Measurements from ENCODE around the gene APOF. TPM values are rescaled to one million over a fixed set of nuclear protein-coding genes. Genes with fewer than 3 reads are reported as not detected.
"Not testable (repeated sequence)": the region's sequence is repeated elsewhere in the genome, so short reads cannot be mapped to it uniquely, and the experiment has no call there.

Gene APOF
- total RNA-seq, 1 donor from 2014 or later = not detected

- DNase-seq (ENCODE audit: low read depth) = no peak
These were observed 10.9 kb upstream of the APOF start for GRCh38 chr12:56373515-56373914.

DNA sequence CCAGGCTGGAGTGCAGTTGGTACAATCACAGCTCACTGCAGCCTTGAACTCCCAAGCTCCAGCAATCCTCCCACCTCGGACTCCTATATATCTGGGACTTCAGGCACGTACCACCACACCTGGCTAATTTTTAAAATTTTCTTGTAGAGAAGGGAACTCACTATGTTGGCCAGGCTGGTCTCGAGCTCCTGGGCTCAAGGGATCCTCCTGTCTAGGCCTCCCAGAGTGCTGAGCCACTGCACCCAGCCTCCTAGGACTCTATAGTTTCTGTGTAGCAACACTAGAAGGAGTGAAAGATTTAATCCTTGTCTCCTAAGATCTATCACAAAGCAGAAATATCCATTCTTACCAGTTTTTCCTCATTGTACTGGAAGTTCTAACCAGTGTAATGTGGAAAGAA is 4.3 kb upstream of the APOF start:
- DNase-seq (ENCODE audit: low read depth) = no peak

- no peak for DNase-seq (ENCODE audit: low read depth)
These were observed 1.0 kb downstream of the APOF start for GRCh38 chr12:56361487-56362129.

DNA sequence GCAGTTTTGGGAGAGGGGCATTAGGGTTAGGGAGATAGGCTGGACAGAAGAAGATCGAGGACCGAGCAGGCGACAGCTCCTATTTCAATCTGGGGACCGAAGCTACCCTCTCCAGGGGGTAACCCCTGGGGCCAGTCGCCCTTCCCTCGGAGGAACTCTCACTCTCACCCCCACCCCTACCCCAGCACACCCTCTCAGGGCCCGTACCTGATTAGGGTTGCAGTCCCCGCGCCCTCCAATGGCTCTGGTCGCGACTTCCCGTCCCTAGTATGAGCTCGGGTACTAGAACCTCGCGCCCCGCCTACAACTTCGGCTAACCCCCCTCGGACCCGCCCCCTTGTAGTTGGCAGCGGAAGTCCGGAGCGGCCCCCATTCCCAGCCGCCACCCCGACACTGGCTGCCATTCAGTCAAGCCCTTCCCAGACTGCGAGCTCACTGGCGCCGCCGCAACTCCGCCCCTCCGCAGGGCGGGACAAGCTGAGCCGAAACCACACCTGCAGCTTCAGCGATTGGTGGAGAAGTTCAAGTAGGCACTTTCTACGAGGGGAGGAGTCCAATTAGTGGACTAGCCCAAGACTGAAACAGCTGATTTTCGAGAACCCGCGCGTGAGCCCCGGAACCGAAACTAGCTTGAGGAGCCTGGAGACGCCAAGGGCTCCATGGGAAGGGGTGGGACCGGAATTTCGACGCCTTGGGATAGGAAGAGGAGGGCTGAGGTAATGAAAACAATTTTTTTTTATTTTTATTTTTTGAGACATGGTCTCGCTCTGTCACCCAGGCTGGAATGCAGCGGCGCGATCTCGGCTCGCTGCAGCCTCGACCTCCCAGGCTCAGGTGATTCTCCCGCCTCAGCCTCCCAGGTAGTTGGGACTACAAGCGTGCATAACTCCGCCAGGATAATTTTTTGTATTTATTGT is 2.5 kb downstream of the APOF start, which contains the start of gene STAT2:
Gene STAT2, minus strand, starts transcription at position 257 of the 917 bp plus-strand sequence. CDS start 3,536 bp downstream, outside the sequence.
- DNase-seq (ENCODE audit: low read depth) = peak; percentile 100

DNA sequence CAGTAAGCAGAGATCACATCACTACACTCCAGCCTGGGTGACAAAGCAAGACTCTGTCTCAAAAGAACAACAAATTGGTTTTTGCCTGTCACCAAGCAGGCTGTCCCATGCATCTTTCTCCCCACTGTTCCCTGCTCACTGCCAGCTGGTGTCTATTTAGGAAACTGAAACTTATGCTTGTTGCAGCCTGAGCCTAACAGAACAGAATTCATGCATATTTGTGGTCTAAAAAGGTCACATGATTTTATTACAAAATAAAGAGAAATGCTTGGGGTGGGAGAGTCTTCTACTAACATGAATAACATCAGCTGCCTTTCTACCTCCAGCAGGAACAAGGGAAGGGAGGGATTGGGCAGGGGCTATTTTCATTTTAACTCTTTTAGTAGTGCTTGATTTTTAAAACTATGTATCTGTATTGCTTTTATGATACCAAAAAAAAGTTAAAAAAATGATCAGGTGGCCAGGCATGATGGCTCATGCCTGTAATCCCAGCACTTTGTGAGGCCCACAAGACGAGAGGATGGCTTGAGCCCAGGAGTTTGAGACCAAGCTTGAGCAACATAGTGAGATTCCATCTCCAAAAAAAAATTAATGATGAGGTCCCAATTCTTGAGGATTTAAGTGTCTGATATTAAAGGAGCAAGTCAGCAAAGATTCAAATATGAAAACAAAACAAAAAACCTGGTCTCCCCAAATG is 3.7 kb downstream of the APOF start:
- DNase-seq (ENCODE audit: low read depth) = peak; percentile 78

DNA sequence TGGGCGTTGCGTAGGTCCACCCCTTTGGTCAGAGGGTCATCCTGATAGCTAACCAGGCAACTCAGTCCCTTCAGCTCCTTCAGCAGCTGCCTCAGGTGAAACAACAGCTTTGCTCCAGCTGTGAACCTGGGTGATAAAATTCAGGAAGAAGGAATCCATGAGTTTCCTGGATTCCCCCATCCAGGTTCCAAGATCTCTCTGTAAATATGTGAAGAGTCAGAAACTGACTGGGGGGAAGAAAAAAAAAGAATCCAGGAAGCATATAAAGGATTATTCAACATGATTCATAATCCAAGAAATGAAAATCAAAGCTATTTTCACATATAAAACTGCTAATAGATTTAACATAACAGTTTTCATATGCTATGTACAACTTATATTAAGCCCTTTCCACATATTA is 11.3 kb downstream of the APOF start:
- DNase-seq (ENCODE audit: low read depth) = no peak

- DNase-seq (ENCODE audit: low read depth) = no peak
These were observed 12.0 kb downstream of the APOF start for GRCh38 chr12:56350662-56351061.

- no peak for DNase-seq (ENCODE audit: low read depth)
These were observed 13.9 kb downstream of the APOF start for GRCh38 chr12:56348776-56349175.

GRCh38 chr12:56347255-56347654 is 15.4 kb downstream of the APOF start:
- DNase-seq (ENCODE audit: low read depth) = not testable (repeated sequence)

GRCh38 chr12:56346675-56347074 is 16.0 kb downstream of the APOF start:
- peak; percentile 17 for DNase-seq (ENCODE audit: low read depth)

GRCh38 chr12:56342290-56342689 is 20.4 kb downstream of the APOF start:
- not testable (repeated sequence) for DNase-seq (ENCODE audit: low read depth)

- no peak for DNase-seq (ENCODE audit: low read depth)
These were observed 21.0 kb downstream of the APOF start for GRCh38 chr12:56341616-56342015.

- no peak for DNase-seq (ENCODE audit: low read depth)
These were observed 23.6 kb downstream of the APOF start for GRCh38 chr12:56339158-56339422.

DNA sequence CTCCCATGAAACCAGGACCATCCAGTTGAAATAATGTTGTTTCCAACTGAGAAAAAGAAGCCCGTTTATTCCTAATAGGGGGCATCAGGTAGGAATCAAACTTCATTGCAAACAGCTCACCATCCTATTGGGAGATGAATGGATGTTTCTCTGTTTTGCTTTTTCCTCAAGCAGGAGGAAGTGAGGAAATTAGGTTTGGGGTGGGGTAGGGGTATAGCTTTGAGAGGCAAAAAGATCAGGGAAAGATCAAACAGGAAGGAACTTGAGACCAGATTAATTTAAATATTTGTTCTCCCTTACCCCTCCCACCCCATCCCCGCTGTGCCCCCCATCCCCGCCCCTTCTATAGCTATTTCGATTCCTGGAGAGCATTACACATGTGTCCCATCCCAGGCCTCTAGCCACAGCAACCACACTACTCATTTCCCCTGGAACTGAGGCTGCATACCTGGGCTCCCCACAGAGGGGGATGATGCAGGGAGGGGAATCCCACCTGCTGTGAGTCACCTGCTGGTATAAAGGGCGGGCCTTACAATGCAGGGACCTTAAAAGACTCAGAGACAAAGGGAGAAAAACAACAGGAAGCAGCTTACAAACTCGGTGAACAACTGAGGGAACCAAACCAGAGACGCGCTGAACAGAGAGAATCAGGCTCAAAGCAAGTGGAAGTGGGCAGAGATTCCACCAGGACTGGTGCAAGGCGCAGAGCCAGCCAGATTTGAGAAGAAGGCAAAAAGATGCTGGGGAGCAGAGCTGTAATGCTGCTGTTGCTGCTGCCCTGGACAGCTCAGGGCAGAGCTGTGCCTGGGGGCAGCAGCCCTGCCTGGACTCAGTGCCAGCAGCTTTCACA is 24.1 kb downstream of the APOF start, which contains the start of gene IL23A:
Gene IL23A, plus strand, starts transcription at position 577 of the 850 bp plus-strand sequence. Its CDS starts 161 bp downstream, at position 738.
- DNase-seq (ENCODE audit: low read depth) = peak; percentile 32

DNA sequence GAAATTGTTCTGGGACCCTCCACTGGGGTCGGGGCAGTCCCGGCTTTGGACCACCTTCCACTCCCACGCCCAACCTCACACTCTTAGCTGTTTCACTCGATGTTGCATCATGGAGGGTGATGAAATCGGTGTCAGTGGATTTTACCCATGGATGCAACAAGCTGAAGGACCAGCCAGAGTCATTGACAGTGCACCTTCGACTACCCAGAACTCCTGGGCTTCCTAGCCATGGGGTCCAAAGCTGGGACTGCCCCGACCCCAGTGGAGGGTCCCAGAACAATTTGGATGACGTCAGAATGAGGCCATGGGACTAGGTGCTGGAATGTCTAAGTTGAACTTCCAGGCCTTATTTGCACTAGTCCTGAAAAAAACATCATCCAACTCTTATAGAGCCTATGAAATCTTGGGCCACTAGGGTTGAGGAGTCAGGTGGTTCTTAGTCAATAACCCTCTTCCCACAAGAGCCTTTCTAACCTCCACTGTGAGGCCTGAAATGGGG is 24.9 kb downstream of the APOF start:
- DNase-seq (ENCODE audit: low read depth) = no peak

DNA sequence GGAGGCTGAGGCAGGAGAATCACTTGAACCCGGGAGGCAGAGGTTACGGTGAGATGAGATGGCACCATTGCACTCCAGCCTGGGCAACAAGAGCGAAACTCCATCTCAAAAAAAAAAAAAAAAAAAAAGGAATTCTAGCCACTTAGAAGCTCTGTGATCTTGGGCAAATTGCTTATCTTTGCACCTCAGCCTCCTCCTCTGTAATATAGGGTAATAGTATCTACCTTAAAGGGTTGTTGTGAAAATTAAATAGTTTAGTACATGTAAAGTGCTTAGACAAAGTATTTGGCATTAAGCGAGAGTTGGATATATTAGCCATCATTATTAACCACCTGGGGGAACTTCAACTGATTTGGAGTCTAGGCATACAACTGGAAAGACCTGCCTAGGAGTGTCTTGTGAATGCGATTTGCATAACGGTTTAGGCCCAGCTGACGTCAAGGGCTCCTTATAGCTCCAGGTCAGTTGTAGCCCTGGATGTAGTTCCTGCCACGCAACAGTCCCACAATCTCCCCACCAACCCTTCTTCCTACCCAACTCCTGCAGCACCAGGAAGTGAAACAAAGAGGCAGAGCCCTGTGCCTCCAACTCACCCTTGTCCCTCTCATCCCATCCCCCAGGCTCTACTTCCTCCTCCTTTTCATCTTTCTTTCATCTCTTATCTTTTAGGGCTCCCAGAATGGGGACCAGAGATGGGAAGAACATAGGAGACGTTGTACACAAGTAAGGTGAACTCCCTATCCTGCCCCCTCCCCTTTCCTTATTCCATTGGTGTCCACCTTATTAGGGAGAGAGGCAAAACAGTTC is 26.1 kb downstream of the APOF start:
- DNase-seq (ENCODE audit: low read depth) = no peak

GRCh38 chr12:56335527-56335926 is 27.1 kb downstream of the APOF start:
- not testable (repeated sequence) for DNase-seq (ENCODE audit: low read depth)

- DNase-seq (ENCODE audit: low read depth) = no peak
These were observed 28.2 kb downstream of the APOF start for GRCh38 chr12:56334490-56334793.

DNA sequence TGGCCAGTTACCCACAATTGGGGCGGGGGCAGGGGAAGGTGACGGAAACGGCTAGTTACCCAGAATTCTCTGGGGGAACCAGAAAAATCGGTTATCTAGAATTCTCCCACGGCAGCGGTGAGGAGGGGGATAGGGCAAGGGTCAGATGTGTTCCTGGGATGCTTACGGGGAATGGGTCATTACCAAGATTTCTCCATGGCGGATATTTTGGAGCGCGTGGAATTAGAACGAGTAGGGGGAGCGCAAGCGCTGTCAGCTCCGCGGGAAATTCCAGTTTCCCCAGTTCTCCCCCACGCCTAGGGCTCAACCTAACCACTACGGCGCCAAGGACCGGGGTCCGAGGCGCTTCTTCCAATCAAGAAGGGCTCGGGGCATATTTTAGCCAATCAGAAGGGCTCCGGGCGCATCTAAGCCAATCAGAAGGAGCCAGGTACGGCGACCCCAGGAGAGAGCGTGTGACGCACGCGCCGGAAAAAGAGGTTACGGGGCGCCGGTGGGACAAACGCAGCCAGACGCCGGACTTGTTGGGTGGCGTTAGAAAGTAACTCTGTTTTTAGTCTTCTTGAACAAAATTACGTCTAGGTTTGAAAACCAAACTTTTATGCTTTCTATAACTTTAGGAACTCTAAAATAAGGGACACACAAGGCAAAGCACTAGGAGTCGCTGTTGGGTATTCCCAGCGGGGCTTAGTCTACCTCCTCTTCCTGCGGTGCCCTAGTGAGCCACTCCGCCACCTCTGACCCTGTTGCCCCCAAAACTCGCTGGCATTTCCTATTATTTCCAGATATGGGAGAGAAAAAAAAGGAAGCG is 28.8 kb downstream of the APOF start, which contains the start of gene PAN2:
Gene PAN2, minus strand, starts transcription at position 322 of the 811 bp plus-strand sequence. CDS start 906 bp downstream, outside the sequence.
- DNase-seq (ENCODE audit: low read depth) = peak; percentile 99

All from myocyte (in vitro differentiated cells).